ENCODE data around the gene DPY19L3. TPM values are rescaled to one million over a fixed set of nuclear protein-coding genes. Genes with fewer than 3 reads are reported as not detected.
"Not testable (repeated sequence)": the region's sequence is repeated elsewhere in the genome, so short reads cannot be mapped to it uniquely, and the experiment has no call there.

The DPY19L3 gene
- total RNA-seq, 2 donors from 2014 or later: 3.7 to 14.6 TPM

DNA sequence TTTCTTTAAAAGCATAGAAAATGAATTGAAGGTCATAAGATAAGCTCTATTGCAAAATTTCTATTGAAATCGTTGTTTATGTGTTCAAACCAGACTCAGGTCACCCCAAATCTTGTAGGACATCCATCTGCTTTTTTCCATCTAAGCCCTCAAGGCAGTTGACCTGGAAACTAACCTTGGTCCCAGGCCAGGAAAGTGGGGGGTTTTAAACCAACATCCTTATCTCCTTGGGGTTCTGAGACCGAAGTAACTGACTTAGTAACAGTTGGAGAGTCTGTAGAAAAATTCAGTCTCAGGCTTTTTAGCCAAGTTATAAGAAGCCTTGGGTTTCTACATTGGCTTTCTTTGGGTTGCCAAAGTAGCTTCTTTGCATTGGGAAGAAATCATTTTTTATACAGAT, 36.8 kb upstream of the DPY19L3 start:
- H3K4me3 ChIP-seq: no peak overlapping the region
- H3K4me1 ChIP-seq: peaks cover 0 to 23% of the 10 kb centered on the region in 2 donors
- peaks cover 11% of the 10 kb centered on the region for H3K36me3 ChIP-seq
- no peaks in the 10 kb centered on the region for H3K27me3 ChIP-seq
- no peak for DNase-seq (ENCODE audit: low spot score)
- peak overlapping the region in 1 of 2 donors; percentile 58 for H3K27ac ChIP-seq
- no peaks in the 10 kb centered on the region for H3K9me3 ChIP-seq
- no peak for TF ChIP-seq CTCF (IDR thresholded peaks at IDR 0.05)

DNA sequence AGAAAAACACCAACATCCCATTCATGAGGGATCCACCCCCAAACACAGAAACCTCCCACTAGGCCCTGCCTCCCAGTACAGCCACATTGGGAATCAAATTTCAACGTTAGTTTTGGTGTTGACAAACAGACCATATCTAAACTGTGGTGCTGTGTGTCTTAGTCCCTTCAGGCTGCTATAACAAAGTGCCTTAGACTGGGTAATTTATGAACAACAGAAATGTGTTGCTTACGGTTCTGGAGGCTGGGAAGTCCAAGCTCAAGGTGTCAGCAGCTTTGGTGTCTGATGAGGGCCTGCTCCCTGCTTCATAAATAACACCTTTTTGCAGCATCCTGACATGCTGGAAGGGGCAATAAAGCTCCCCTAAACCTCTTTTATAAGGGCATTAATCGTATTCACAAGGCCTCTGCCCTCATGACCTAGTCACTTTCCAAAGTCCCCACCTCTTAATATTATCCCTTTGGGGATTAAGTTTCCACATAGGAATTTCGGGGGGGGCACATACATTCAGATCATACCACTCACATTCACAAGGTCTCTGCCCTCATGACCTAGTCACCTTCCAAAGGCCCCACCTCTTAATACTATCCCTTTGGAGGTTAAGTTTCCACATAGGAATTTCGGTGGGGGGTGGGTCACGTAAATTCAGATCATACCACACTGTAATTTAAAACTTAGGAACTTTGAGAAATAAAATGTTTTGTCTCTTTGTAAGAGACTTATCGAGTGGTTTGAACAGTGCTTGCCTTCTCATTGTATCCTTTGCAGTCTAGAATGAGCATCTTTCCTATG, 32.6 kb upstream of the DPY19L3 start:
- no peak for DNase-seq (ENCODE audit: low spot score)
- peak overlapping the region; percentile 46 to 76 for H3K27ac ChIP-seq
- H3K9me3 ChIP-seq: no peaks in the 10 kb centered on the region
- no peaks in the 10 kb centered on the region for H3K27me3 ChIP-seq
- H3K36me3 ChIP-seq: peaks cover 32% of the 10 kb centered on the region
- TF ChIP-seq CTCF (IDR thresholded peaks at IDR 0.05): no peak
- H3K4me3 ChIP-seq: no peak overlapping the region
- H3K4me1 ChIP-seq: peaks cover 0 to 23% of the 10 kb centered on the region in 2 donors

GRCh38 chr19:32373585-32374295, 31.8 kb upstream of the DPY19L3 start:
- H3K9me3 ChIP-seq: no peaks in the 10 kb centered on the region
- TF ChIP-seq CTCF (IDR thresholded peaks at IDR 0.05): no peak
- peaks cover 0 to 19% of the 10 kb centered on the region in 2 donors for H3K4me1 ChIP-seq
- H3K27ac ChIP-seq: peak overlapping the region; percentile 46 to 76
- H3K36me3 ChIP-seq: peaks cover 32% of the 10 kb centered on the region
- no peaks in the 10 kb centered on the region for H3K27me3 ChIP-seq
- no peak overlapping the region for H3K4me3 ChIP-seq
- peak; percentile 68 for DNase-seq (ENCODE audit: low spot score)

DNA sequence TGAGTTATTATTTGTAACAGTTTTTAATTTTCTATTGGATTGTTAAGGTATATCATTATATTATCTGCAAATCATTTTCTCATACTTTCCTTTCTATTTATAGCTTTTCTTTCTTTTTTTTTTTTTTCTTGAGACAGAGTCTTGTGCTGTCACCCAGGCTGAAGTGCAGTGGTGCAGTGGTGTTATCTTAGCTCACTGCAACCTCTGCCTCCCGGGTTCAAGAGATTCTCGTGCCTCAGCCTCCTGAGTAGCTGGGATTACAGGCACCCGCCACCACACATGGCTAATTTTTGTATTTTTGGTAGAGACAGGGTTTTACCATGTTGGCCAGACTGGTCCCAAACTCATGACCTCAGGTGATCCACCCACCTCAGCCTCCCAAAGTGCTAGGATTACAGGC, 31.2 kb upstream of the DPY19L3 start:
- not testable (repeated sequence) for H3K4me3 ChIP-seq; DNase-seq (ENCODE audit: low spot score); H3K9me3 ChIP-seq; H3K27me3 ChIP-seq
- Histone ChIP-seq H3K4me1 (peaks cover 0 to 19% of the 10 kb centered on the region in 2 donors), H3K36me3 (peaks cover 36% of the 10 kb centered on the region), H3K27ac (peak overlapping the region; percentile 7 to 76)

- peak in 1 of 2 donors; percentile 32 for TF ChIP-seq CTCF (IDR thresholded peaks at IDR 0.05)
- H3K36me3 ChIP-seq: peaks cover 40% of the 10 kb centered on the region
- H3K9me3 ChIP-seq; H3K4me3 ChIP-seq; H3K27me3 ChIP-seq; H3K27ac ChIP-seq; DNase-seq (ENCODE audit: low spot score): not testable (repeated sequence)
- H3K4me1 ChIP-seq: peaks cover 0 to 19% of the 10 kb centered on the region in 2 donors
These were observed 28.5 kb upstream of the DPY19L3 start for GRCh38 chr19:32377088-32377487.

GRCh38 chr19:32380269-32380668, 25.3 kb upstream of the DPY19L3 start:
- TF ChIP-seq CTCF (IDR thresholded peaks at IDR 0.05): no peak
- Histone ChIP-seq H3K27ac (no peak overlapping the region), H3K27me3 (no peaks in the 10 kb centered on the region), H3K9me3 (no peaks in the 10 kb centered on the region), H3K36me3 (peaks cover 39% of the 10 kb centered on the region), H3K4me3 (no peak overlapping the region), H3K4me1 (no peaks in the 10 kb centered on the region)
- DNase-seq (ENCODE audit: low spot score): no peak

All from right atrium auricular region (tissue), 2 donors.